GM12872 (cell line): ENCODE measurements around the gene HBM.

Experiments used
- TF ChIP-seq, protein P1 (sequence below): IDR thresholded peaks from 3 replicates; pipeline ENCODE4 v1.5.1; 2011; ENCODE audit warnings: low read depth, mild to moderate bottlenecking, low read length, moderate library complexity; ENCODE audit not compliant: insufficient read depth

Gene HBM

DNA sequence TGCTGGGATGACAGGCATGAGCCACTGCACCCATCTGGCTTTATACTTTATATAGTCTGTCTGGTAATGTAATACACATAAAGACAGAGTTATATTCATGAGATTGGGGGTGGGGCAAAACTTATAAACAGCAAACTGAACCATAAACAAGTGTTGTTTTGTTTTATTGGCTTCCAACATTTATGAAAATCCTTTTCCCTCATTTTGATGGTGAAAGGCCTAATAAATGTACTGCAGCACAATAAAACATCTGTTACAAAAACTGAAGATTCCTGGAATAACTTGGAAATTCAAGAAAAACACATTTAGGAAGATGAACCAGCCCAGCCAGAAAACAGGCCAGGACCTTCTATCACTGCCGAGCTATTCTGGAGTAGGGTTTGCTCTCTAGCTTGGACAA lies 43.4 kb upstream of the HBM start:
- TF ChIP-seq, protein P1, sequence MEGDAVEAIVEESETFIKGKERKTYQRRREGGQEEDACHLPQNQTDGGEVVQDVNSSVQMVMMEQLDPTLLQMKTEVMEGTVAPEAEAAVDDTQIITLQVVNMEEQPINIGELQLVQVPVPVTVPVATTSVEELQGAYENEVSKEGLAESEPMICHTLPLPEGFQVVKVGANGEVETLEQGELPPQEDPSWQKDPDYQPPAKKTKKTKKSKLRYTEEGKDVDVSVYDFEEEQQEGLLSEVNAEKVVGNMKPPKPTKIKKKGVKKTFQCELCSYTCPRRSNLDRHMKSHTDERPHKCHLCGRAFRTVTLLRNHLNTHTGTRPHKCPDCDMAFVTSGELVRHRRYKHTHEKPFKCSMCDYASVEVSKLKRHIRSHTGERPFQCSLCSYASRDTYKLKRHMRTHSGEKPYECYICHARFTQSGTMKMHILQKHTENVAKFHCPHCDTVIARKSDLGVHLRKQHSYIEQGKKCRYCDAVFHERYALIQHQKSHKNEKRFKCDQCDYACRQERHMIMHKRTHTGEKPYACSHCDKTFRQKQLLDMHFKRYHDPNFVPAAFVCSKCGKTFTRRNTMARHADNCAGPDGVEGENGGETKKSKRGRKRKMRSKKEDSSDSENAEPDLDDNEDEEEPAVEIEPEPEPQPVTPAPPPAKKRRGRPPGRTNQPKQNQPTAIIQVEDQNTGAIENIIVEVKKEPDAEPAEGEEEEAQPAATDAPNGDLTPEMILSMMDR = no peak

DNA sequence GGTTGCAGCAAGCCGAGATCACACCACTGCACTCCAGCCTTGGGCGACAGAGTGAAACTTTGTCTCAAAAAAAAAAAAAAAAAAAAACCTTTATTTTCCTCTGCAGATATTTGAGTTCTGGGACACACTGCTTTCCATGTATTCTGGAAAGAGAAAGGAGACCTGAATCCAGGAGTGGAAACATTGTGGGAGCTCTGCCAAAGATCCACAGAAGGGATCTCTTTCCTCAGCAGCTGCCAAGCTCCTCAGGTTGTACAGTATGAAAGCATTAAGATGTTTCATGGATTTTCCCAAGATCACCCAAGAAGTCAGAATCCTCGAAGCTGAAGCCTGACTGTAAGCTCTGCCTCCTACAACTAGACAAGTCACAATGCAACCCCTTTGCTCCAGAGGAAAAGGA lies 40.8 kb upstream of the HBM start:
- TF ChIP-seq, protein P1 = no peak

DNA sequence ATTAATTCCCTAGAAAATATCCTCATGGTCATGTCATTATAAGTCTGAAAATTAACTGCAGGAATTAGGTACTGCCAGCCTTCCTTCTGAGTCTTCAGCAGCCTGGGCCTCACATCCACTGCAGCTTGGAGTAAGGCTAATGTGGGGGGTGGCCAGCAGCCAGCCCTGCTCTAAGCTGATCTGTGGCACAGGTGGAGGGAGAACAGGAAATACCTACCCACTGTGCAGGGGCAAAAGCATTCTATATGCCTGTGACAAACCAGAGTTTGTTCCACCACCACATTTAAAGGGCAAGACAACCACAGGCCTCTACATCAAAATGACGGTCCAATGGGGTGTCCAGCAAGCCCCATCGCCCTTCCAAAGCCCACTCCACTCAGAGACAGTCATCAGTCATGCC lies 36.7 kb upstream of the HBM start:
- TF ChIP-seq, protein P1 = no peak

DNA sequence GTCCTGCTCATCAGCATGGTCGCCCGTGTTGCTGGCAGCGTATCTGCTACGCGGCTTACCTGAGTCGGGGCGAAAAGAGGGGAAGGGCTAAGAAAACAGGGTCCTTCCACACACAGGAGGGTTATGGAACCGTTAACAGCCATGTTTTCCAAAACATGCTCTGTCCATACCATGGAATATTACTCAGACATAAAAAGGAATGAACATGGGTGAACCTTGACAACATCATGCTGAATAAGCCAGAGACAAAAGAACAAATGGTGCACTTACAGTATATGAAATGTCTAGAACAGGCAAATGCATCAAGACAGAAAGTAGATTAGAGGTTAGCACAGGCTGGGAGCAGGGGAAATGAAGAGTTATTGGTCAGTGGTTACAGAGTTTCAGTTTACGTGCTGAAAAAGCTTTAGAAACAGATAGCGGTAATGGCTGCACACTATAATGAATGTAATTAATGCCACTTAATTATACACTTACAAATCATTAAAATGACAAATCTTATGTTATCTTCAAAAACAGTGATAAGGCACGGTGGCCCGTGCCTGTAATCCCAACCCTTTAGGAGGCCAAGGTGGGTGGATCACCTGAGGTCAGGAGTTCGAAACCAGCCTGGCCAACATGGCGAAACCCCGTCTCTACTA lies 35.1 kb upstream of the HBM start:
- TF ChIP-seq, protein P1 = no peak

DNA sequence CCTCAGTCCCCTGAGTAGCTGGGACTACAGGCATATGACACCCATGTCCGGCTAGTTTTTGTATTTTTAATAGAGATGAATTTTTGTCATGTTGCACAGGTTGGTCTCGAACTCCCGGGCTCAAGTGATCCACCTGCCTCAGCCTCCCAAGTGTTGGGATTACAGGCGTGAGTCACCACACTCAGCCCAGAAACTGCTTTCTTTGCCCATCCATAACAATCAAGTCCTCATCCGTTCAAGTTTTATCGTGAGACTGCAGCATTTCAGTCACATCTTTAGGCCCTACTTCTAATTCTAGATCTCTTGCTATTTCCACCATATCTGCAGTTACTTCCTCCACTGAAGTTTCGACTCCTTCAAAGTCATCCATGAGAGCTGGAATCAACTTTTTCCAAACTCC lies 33.7 kb upstream of the HBM start:
- TF ChIP-seq, protein P1 = no peak

DNA sequence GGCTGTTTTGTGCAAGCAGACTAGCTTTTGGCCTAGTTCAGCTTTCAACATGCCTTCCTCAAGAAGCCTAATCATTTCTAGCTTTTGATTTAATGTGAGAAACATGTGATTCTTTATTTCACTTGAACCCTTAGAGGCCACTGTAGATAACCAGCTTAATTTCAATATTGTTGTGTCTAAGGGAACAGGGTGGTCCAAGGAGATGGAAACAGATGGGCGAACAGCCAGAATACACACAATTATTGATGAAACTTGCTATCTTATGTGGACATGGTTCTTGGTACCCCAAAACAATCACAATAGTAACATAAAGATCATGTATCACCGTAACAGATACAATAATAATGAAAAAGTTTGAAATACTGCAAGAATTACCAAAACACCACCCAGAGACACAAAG lies 32.1 kb upstream of the HBM start:
- TF ChIP-seq, protein P1 = no peak

DNA sequence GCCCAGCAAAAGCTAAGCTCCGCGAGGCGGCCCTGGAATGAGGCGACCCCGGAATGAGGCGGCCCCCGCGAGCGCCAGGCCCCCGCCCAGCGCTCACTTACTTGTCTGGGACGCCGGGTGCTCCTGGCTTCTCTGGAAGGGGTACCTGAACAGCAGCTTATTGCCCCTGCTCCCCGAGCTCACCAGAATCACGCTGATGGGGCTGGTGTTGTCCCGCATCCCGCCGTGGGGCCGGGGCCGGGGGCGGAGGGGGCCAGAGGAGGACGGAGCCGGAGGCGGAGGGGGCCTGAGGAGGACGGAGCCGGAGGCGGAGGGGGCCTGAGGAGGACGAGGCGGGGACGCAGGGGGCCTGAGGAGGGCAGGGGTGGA lies 27.7 kb upstream of the HBM start:
- TF ChIP-seq, protein P1 = no peak

DNA sequence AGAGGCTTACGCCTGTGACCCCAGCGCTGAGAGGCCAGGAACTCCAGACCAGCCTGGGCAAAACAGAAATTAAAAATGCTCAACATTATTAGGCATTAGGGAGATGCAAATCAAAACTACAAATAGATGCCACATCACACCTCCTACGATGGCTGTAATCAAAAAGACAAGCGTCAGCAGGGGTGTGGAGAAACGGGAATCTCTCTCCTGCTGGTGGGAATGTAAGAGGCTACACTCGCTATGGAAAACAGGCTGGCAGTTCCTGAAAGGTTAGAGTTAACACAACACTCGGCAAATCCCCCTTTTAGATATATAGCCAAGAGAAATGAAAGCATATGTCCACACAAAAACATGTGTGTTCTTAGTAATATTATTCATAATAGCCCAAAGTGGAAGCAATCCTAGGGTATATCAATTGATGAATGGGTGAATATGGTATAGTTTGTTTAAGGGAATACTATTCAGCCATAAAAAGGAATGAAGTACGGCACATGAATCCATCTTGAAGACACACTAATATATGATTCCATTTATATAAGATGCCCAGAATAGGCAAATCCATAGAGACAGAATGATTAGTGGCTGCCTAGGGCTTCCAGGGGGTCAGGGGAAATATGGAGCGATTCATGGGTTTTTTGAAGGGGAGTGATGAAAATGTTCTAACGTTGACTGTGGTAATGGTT lies 25.5 kb upstream of the HBM start:
- TF ChIP-seq, protein P1 = no peak
